ENCODE results near the gene SKA2. TPM values are rescaled to one million over a fixed set of nuclear protein-coding genes. Genes with fewer than 3 reads are reported as not detected.
"Not testable (repeated sequence)": the region's sequence is repeated elsewhere in the genome, so short reads cannot be mapped to it uniquely, and the experiment has no call there.

The SKA2 gene
- total RNA-seq, 6 experiments from 2014 or later, result 65.4 to 102 (median 96.6) TPM

- H3K9me3 Mint-ChIP-seq, result no peaks in the 10 kb centered on the region
- H3K4me3 Mint-ChIP-seq, result no peak overlapping the region
- H3K27ac Mint-ChIP-seq, result no peak overlapping the region
- no peak for TF ChIP-seq CTCF (IDR thresholded peaks at IDR 0.05)
- H3K27me3 Mint-ChIP-seq (ENCODE audit: insufficient read depth), result no peaks in the 10 kb centered on the region
- peaks cover 4% of the 10 kb centered on the region; the same call in 1 of the 2 replicates for H3K4me1 Mint-ChIP-seq (ENCODE audit: low read depth)
- peaks cover 19% of the 10 kb centered on the region for H3K36me3 Mint-ChIP-seq (ENCODE audit: low read depth)
- DNase-seq, result no peak
Observed at GRCh38 chr17:59186850-59187249, 31.9 kb upstream of the SKA2 start.

- TF ChIP-seq CTCF (IDR thresholded peaks at IDR 0.05), result no peak
- Mint-ChIP-seq H3K4me3 (no peak overlapping the region), H3K36me3 (ENCODE audit: low read depth) (peaks cover 14% of the 10 kb centered on the region; the same call in 1 of the 2 replicates), H3K27me3 (ENCODE audit: insufficient read depth) (no peaks in the 10 kb centered on the region; the same call in 1 of the 2 replicates), H3K27ac (no peak overlapping the region), H3K4me1 (ENCODE audit: low read depth) (peaks cover 4% of the 10 kb centered on the region; the same call in 1 of the 2 replicates), H3K9me3 (no peaks in the 10 kb centered on the region)
- no peak for DNase-seq
Observed at GRCh38 chr17:59185997-59186396, 31.0 kb upstream of the SKA2 start.

- H3K27ac Mint-ChIP-seq, result no peak overlapping the region
- no peaks in the 10 kb centered on the region for H3K4me1 Mint-ChIP-seq (ENCODE audit: low read depth)
- no peak for TF ChIP-seq CTCF (IDR thresholded peaks at IDR 0.05)
- no peaks in the 10 kb centered on the region for H3K9me3 Mint-ChIP-seq
- H3K4me3 Mint-ChIP-seq, result no peak overlapping the region
- H3K36me3 Mint-ChIP-seq (ENCODE audit: low read depth), result peaks cover 23% of the 10 kb centered on the region; the same call in 1 of the 2 replicates
- no peak for DNase-seq
- no peaks in the 10 kb centered on the region; the same call in 1 of the 2 replicates for H3K27me3 Mint-ChIP-seq (ENCODE audit: insufficient read depth)
Observed at GRCh38 chr17:59181481-59181880, 26.5 kb upstream of the SKA2 start.

GRCh38 chr17:59180626-59181025 is 25.6 kb upstream of the SKA2 start:
- no peak for TF ChIP-seq CTCF (IDR thresholded peaks at IDR 0.05)
- Mint-ChIP-seq H3K27ac (no peak overlapping the region), H3K4me1 (ENCODE audit: low read depth) (no peaks in the 10 kb centered on the region)

GRCh38 chr17:59179601-59180000 is 24.6 kb upstream of the SKA2 start:
- H3K9me3 Mint-ChIP-seq; H3K4me3 Mint-ChIP-seq; H3K27me3 Mint-ChIP-seq (ENCODE audit: insufficient read depth); DNase-seq; H3K4me1 Mint-ChIP-seq (ENCODE audit: low read depth); H3K27ac Mint-ChIP-seq: not testable (repeated sequence)
- peaks cover 27% of the 10 kb centered on the region; the same call in 1 of the 2 replicates for H3K36me3 Mint-ChIP-seq (ENCODE audit: low read depth)

More at GRCh38 chr17:59180626-59181025, 25.6 kb upstream of the SKA2 start:
- no peak overlapping the region for H3K4me3 Mint-ChIP-seq
- H3K27me3 Mint-ChIP-seq (ENCODE audit: insufficient read depth), result no peaks in the 10 kb centered on the region; the same call in 1 of the 2 replicates
- peaks cover 26% of the 10 kb centered on the region; the same call in 1 of the 2 replicates for H3K36me3 Mint-ChIP-seq (ENCODE audit: low read depth)
- no peaks in the 10 kb centered on the region for H3K9me3 Mint-ChIP-seq
- DNase-seq, result no peak

- no peak for TF ChIP-seq CTCF (IDR thresholded peaks at IDR 0.05)
- H3K4me3 Mint-ChIP-seq, result no peak overlapping the region
- H3K27ac Mint-ChIP-seq, result no peak overlapping the region; the same call in 1 of the 2 replicates
- H3K27me3 Mint-ChIP-seq (ENCODE audit: insufficient read depth), result no peaks in the 10 kb centered on the region; the same call in 1 of the 2 replicates
- DNase-seq, result no peak
- 0 out of 2 replicates have a peak, but pooled peaks cover 7% of the 10 kb centered on the region for H3K9me3 Mint-ChIP-seq
- H3K36me3 Mint-ChIP-seq (ENCODE audit: low read depth), result peaks cover 38% of the 10 kb centered on the region
- H3K4me1 Mint-ChIP-seq (ENCODE audit: low read depth), result no peaks in the 10 kb centered on the region
Observed at GRCh38 chr17:59178266-59178985, 23.4 kb upstream of the SKA2 start.
